Measurements from ENCODE around the gene GAS7.

DNA sequence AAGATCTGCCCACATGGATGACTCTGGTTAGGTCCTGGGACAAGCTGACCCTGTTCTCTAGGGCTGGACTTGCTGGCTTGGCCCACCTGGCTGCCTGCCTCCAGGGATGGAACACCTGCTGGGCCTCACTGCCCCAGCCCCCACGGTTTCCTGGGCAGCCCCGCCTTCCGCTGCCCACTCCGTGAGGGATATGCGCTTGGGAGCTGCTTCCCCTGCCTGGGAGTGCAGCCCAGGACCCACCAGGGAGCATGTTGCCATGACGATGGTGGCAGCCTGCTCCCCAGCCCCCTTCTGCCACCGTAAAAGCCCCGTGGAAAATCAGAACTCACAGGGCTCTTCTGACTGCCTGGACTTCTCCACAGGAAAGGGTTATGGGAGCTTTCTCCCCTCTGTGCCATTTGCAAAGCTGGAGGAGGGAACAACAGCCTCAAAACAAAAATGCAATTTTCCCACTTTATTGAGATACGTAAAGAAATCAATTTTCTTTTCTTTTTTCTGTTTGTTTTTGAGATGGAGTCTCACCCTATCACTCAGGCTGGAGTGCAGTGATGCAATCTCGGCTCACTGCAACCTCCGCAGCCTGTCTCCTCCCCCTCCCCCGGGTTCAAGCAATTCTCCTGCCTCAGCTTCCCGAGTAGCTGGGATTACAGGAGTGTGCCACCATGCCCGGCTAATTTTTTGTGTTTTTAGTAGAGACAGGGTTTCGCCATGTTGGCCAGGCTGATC lies 18.0 kb upstream of the GAS7 start:
- TF ChIP-seq ELF4 (IDR thresholded peaks at IDR 0.05) = no peak
- TF ChIP-seq TARDBP (IDR thresholded peaks at IDR 0.05) = no peak
- TF ChIP-seq FOXA1 (IDR thresholded peaks at IDR 0.05) = no peak
- no peak for TF ChIP-seq PKNOX1 (IDR thresholded peaks at IDR 0.05)
- no peak for TF ChIP-seq ZNF384 (IDR thresholded peaks at IDR 0.05)
- no peak for TF ChIP-seq BHLHE40 (IDR thresholded peaks at IDR 0.05; ENCODE audit: borderline replicate concordance)
- no peak for TF ChIP-seq ARNT (IDR thresholded peaks at IDR 0.05)
- no peak for TF ChIP-seq SUZ12 (IDR thresholded peaks at IDR 0.05)
- TF ChIP-seq FOXM1 (IDR thresholded peaks at IDR 0.05; ENCODE audit: borderline replicate concordance) = no peak
- TF ChIP-seq NFRKB (IDR thresholded peaks at IDR 0.05) = no peak
- TF ChIP-seq LEF1 (IDR thresholded peaks at IDR 0.05; ENCODE audit: borderline replicate concordance) = no peak
